H1 (cell line): Measurements from ENCODE around the gene CACNB2. TPM values are rescaled to one million over a fixed set of nuclear protein-coding genes. Genes with fewer than 3 reads are reported as not detected.

Experiments used
- CTCF ChIA-PET: fragments of 300-600 bp; sonication (Branson Sonifier 250); formaldehyde crosslinking; loops from one replicate; lab custom pipeline; 2021; ENCODE audit not compliant: partially characterized antibody; lab: Charles Lee
- POLR2A ChIA-PET: fragments of 300-600 bp; sonication (Branson Sonifier 250); formaldehyde crosslinking; loops from one replicate; lab custom pipeline; 2021; ENCODE audit warnings: inconsistent platforms; ENCODE audit not compliant: partially characterized antibody; lab: Charles Lee
- DNase-seq, 2 experiments: peaks; one replicate each; pipeline versions ENCODE4 v3.0.0 to v3.0.0-alpha.2; 2010 to 2022; ENCODE audit warnings: low spot score in 2 of 2, low read depth in 1 of 2, mixed read lengths in 1 of 2
- FAIRE-seq: peaks from 2 replicates; lab custom pipeline; 2011; peaks lifted over from hg19 to GRCh38; lab: Jason Lieb, UNC
- H2AFZ ChIP-seq: 2 replicates; pipeline ENCODE4 v1.8.1; 2012; ENCODE audit warnings: low read length, inconsistent platforms
- H2AK5ac ChIP-seq: 2 replicates; pipeline ENCODE4 v1.6.1; 2013; ENCODE audit warnings: low read depth, low read length
- H2BK120ac ChIP-seq: replicated peaks from 2 replicates; pipeline ENCODE3; 2013; ENCODE audit warnings: low read depth, low read length, inconsistent platforms
- H2BK12ac ChIP-seq: 2 replicates; pipeline ENCODE4 v1.6.1; 2013; ENCODE audit warnings: low read depth, low read length
- H2BK15ac ChIP-seq: 2 replicates; pipeline ENCODE4 v1.6.1; 2013; ENCODE audit warnings: low read length
- H2BK20ac ChIP-seq: 2 replicates; pipeline ENCODE4 v1.6.1; 2013; ENCODE audit warnings: low read length
- H2BK5ac ChIP-seq: 2 replicates; pipeline ENCODE4 v1.6.1; 2013; ENCODE audit warnings: low read depth, low read length
- H3K14ac ChIP-seq: 2 replicates; pipeline ENCODE4 v1.6.1; 2013; ENCODE audit warnings: inconsistent platforms; ENCODE audit not compliant: insufficient read length
- H3K18ac ChIP-seq: 2 replicates; pipeline ENCODE4 v1.6.1; 2013; ENCODE audit warnings: low read length; ENCODE audit errors: extremely low read depth
- H3K23ac ChIP-seq: 2 replicates; pipeline ENCODE4 v1.6.1; 2013; ENCODE audit warnings: inconsistent platforms; ENCODE audit not compliant: insufficient read length
- H3K23me2 ChIP-seq: 2 replicates; pipeline ENCODE4 v1.6.1; 2013; ENCODE audit warnings: low read depth, low read length
- H3K27ac ChIP-seq: 2 replicates; pipeline ENCODE4 v1.6.1; 2011; ENCODE audit warnings: low read depth, low read length, inconsistent platforms
- H3K27me3 ChIP-seq, 4 experiments: replicated peaks in 1 of 4; 1 replicate in 1 of 4; 2 replicates in 3 of 4; pipeline versions ENCODE4 v1.6.1 to v1.8.1; 2011 to 2013; ENCODE audit warnings: low read length in 3 of 4, mild to moderate bottlenecking in 3 of 4, inconsistent platforms in 2 of 4, mixed read lengths in 2 of 4, moderate library complexity in 1 of 4; ENCODE audit not compliant: control insufficient read depth in 3 of 4, insufficient read depth in 3 of 4; ENCODE audit errors: extremely low read depth in 1 of 4
- H3K36me3 ChIP-seq, 4 experiments: 2 replicates each; pipeline versions ENCODE4 v1.6.1 to v1.8.1; 2011 to 2013; ENCODE audit warnings: mild to moderate bottlenecking in 4 of 4, low read length in 3 of 4, moderate library complexity in 2 of 4, control low read depth in 1 of 4, inconsistent platforms in 1 of 4; ENCODE audit not compliant: insufficient read depth in 4 of 4, control insufficient read depth in 2 of 4
- H3K4ac ChIP-seq: replicated peaks from 2 replicates; pipeline ENCODE3; 2013; ENCODE audit warnings: low read length, low read depth, mixed read lengths, inconsistent platforms; ENCODE audit not compliant: insufficient read length
- H3K4me1 ChIP-seq, 4 experiments: replicated peaks in 1 of 4; 1 replicate in 1 of 4; 2 replicates in 3 of 4; pipeline versions ENCODE4 v1.6.1 to v1.8.1; 2011 to 2013; ENCODE audit warnings: low read length in 3 of 4, inconsistent platforms in 2 of 4, mixed read lengths in 1 of 4; ENCODE audit not compliant: insufficient read depth in 4 of 4, control insufficient read depth in 3 of 4
- H3K4me2 ChIP-seq, 2 experiments: 2 replicates each; pipeline versions ENCODE4 v1.6.1 to v1.8.1; 2011 to 2013; ENCODE audit warnings: low read depth in 2 of 2, low read length in 2 of 2, control low read depth in 1 of 2, inconsistent platforms in 1 of 2, mild to moderate bottlenecking in 1 of 2; ENCODE audit not compliant: insufficient read depth in 1 of 2
- H3K4me3 ChIP-seq, 4 experiments: fragments of 200-600, 300-600 bp in 1 of 4; sonication (generic), shearing (Covaris generic), sonication (Bioruptor Twin) in 1 of 4; 2 replicates each; pipeline versions ENCODE4 v1.5.1 to v1.8.1; 2011 to 2016; ENCODE audit warnings: low read length in 4 of 4, low read depth in 3 of 4, control low read depth in 2 of 4, inconsistent platforms in 2 of 4, mild to moderate bottlenecking in 2 of 4, mixed read lengths in 1 of 4, moderate library complexity in 1 of 4; ENCODE audit not compliant: insufficient read depth in 2 of 4; ENCODE audit errors: extremely low read depth in 1 of 4
- H3K56ac ChIP-seq: replicated peaks from 2 replicates; pipeline ENCODE3; 2013; ENCODE audit warnings: low read depth, mild to moderate bottlenecking, mixed read lengths, low read length, inconsistent platforms; ENCODE audit not compliant: insufficient read length
- H3K79me1 ChIP-seq: 2 replicates; pipeline ENCODE4 v1.6.1; 2013; ENCODE audit warnings: low read depth, low read length, control low read depth
- H3K79me2 ChIP-seq, 2 experiments: 2 replicates each; pipeline versions ENCODE4 v1.6.1 to v1.8.1; 2012 to 2013; ENCODE audit warnings: low read length in 2 of 2, mild to moderate bottlenecking in 2 of 2, inconsistent platforms in 1 of 2; ENCODE audit not compliant: insufficient read depth in 2 of 2, control insufficient read depth in 1 of 2
- H3K9ac ChIP-seq, 4 experiments: replicated peaks in 1 of 4; 1 replicate in 1 of 4; 2 replicates in 3 of 4; pipeline versions ENCODE4 v1.6.1 to v1.8.1; 2011 to 2013; ENCODE audit warnings: low read depth in 3 of 4, low read length in 3 of 4, control low read depth in 2 of 4, mild to moderate bottlenecking in 2 of 4, moderate library complexity in 2 of 4, inconsistent platforms in 1 of 4; ENCODE audit errors: extremely low read depth in 1 of 4
- H3K9me3 ChIP-seq, 2 experiments: 2 replicates each; pipeline versions ENCODE4 v1.6.1 to v1.8.1; 2012 to 2013; ENCODE audit warnings: mild to moderate bottlenecking in 2 of 2, moderate library complexity in 2 of 2, control low read depth in 1 of 2, inconsistent platforms in 1 of 2, low read depth in 1 of 2, low read length in 1 of 2, mixed read lengths in 1 of 2; ENCODE audit not compliant: insufficient read depth in 2 of 2
- H4K20me1 ChIP-seq, 2 experiments: replicated peaks in 1 of 2; 2 replicates each; pipeline versions ENCODE3 to v1.8.1; 2011 to 2013; ENCODE audit warnings: inconsistent platforms in 2 of 2, low read length in 2 of 2, mild to moderate bottlenecking in 1 of 2; ENCODE audit not compliant: insufficient read depth in 2 of 2, control insufficient read depth in 1 of 2
- H4K5ac ChIP-seq: 2 replicates; pipeline ENCODE4 v1.6.1; 2013; ENCODE audit warnings: low read length, low read depth, mixed read lengths, inconsistent platforms; ENCODE audit not compliant: insufficient read length
- H4K8ac ChIP-seq: 2 replicates; pipeline ENCODE4 v1.8.0; 2013; ENCODE audit warnings: mild to moderate bottlenecking, moderate library complexity, low read length, inconsistent platforms; ENCODE audit not compliant: insufficient read depth; ENCODE audit errors: extremely low read depth
- H4K91ac ChIP-seq: replicated peaks from 2 replicates; pipeline ENCODE3; 2013; ENCODE audit warnings: low read length, mixed read lengths, inconsistent platforms; ENCODE audit not compliant: insufficient read length
- CEBPB ChIP-seq: IDR thresholded peaks from 2 replicates; pipeline ENCODE4 v1.6.1; 2012; ENCODE audit warnings: low read depth, low read length
- TEAD4 ChIP-seq: IDR thresholded peaks from 2 replicates; pipeline ENCODE4 v1.6.1; 2012; ENCODE audit warnings: low read depth, low read length, inconsistent platforms, mixed read lengths
- WGBS, 2 experiments: shearing (Covaris generic) in 1 of 2; methylation state at CpG; one replicate each; pipeline versions ENCODE4 v1.1.6 to v1.1.7; 2013 to 2015; ENCODE audit warnings: low lambda C conversion rate in 2 of 2, mixed read lengths in 2 of 2, inconsistent platforms in 1 of 2, low coverage in 1 of 2, missing lambda C conversion rate in 1 of 2; ENCODE audit not compliant: insufficient replicate concordance in 2 of 2, insufficient coverage in 1 of 2, insufficient read length in 1 of 2; ENCODE audit errors: extremely low coverage in 1 of 2, missing lambda C conversion rate in 1 of 2; 5-methylcytosine and 5-hydroxymethylcytosine counted together
- polyA plus RNA-seq, 7 experiments: library from polyadenylated mRNA; depleted of rRNA in 3 of 7; stranded (reverse) in 5 of 7; unstranded in 2 of 7; fragments of >200 nt in 5 of 7; fragments of 200-250 nt in 2 of 7; gene quantifications; 1 replicate in 5 of 7; 2 replicates in 1 of 7; 4 replicates in 1 of 7; pipeline versions ENCODE4 v1.2.1 to v1.2.3, GENCODE V29; 2011 to 2013; ENCODE audit warnings: missing spikeins in 2 of 7, mixed read lengths in 2 of 7
- total RNA-seq: library from RNA; stranded (reverse); fragmentation: NEBNext Ultra II Directional; extraction: Animal tissue kit (Norgen Biotek cat#: 25700); gene quantifications from 2 replicates; pipeline ENCODE4 v1.2.1, GENCODE V29; 2021

CACNB2 gene
- total and polyA plus RNA-seq, 2 of the 8 experiments (the other 6 are each of a cell fraction or from before 2014, with no cell fraction given), result 2.4 to 3.2 TPM

GRCh38 chr10:18556522-18557147, 416.4 kb downstream of the CACNB2 start:
- Histone ChIP-seq H4K91ac (no peak overlapping the region), H3K4me3 (no peak overlapping the region), H3K27ac (no peak overlapping the region)

More at GRCh38 chr10:18556522-18557147, 416.4 kb downstream of the CACNB2 start:
- H3K23me2 ChIP-seq, result peaks cover 62% of the 10 kb centered on the region; the same call in 1 of the 2 replicates
- no peaks in the 10 kb centered on the region for H3K79me1 ChIP-seq
- 84 to 100% methylated on average over 3 of the region's 3 CpGs for WGBS, 2 experiments
- POLR2A ChIA-PET, result no interaction called here
- no peaks in the 10 kb centered on the region for H4K20me1 ChIP-seq
- CTCF ChIA-PET, result no interaction called here
- peak overlapping the region; percentile 98; the same call in 1 of the 2 replicates for H2AK5ac ChIP-seq
- no peak overlapping the region for H3K23ac ChIP-seq
- H2BK12ac ChIP-seq, result peak overlapping the region; percentile 68; the same call in 1 of the 2 replicates
- DNase-seq (no peak), FAIRE-seq (no peak)
- H3K9me3 ChIP-seq, result peaks cover 4 to 78% of the 10 kb centered on the region in 2 experiments; a peak in 3 of 4 replicates
- no peak overlapping the region for H2BK120ac ChIP-seq
- no peak overlapping the region for H3K56ac ChIP-seq
- H3K4me2 ChIP-seq, result no peak overlapping the region
- H2BK20ac ChIP-seq, result no peak overlapping the region
- no peak overlapping the region for H2BK15ac ChIP-seq
- H3K18ac ChIP-seq, result no peak overlapping the region
- H4K8ac ChIP-seq, result no peak overlapping the region
- peaks cover 0 to 63% (median 11%) of the 10 kb centered on the region in 4 experiments; a peak in 5 of 8 replicates for H3K36me3 ChIP-seq
- H2BK5ac ChIP-seq, result no peak overlapping the region; the same call in 1 of the 2 replicates
- no peaks in the 10 kb centered on the region for H3K79me2 ChIP-seq
- H3K4ac ChIP-seq, result no peak overlapping the region
- TF ChIP-seq CEBPB, result no peak
- peak; percentile 37; the same call in 1 of the 2 replicates for TF ChIP-seq TEAD4
- H3K14ac ChIP-seq, result no peak overlapping the region
- H3K4me1 ChIP-seq, result no peaks in the 10 kb centered on the region
- H2AFZ ChIP-seq, result no peak overlapping the region
- H4K5ac ChIP-seq, result no peak overlapping the region
- H3K9ac ChIP-seq, result no peak overlapping the region
- H3K27me3 ChIP-seq, result no peaks in the 10 kb centered on the region
